ENCODE data around the gene ARFGEF3.

Gene ARFGEF3

GRCh38 chr6:138374815-138375214, 213.1 kb downstream of the ARFGEF3 start:
- Mint-ChIP-seq H3K27me3 (no peaks in the 10 kb centered on the region), H3K27ac (no peak overlapping the region), H3K36me3 (ENCODE audit: low read depth) (no peaks in the 10 kb centered on the region), H3K4me1 (ENCODE audit: low read depth) (peaks cover 3% of the 10 kb centered on the region), H3K4me3 (no peak overlapping the region), H3K9me3 (no peaks in the 10 kb centered on the region)

DNA sequence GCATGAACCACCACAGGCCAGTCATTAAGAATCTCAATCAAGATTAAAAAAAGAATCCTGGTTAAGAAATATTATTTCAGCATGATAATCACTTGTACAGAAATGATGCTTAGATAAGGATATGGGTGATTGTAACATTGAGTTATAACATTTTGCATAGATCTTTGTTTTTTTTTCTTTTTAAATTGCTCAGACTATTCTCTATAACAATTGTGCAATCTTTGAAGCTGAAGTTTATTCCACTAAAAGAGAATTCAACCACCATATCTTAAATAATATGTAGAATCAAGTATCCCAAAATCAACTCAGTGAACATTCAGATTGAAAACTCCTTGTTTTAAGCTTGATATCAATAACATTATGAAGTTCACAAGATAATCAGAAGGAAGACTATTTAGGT, 215.3 kb downstream of the ARFGEF3 start:
- H3K9me3 Mint-ChIP-seq: no peaks in the 10 kb centered on the region
- no peak overlapping the region for H3K27ac Mint-ChIP-seq
- no peaks in the 10 kb centered on the region for H3K27me3 Mint-ChIP-seq
- H3K36me3 Mint-ChIP-seq (ENCODE audit: low read depth): no peaks in the 10 kb centered on the region
- no peak overlapping the region for H3K4me3 Mint-ChIP-seq
- H3K4me1 Mint-ChIP-seq (ENCODE audit: low read depth): peaks cover 3% of the 10 kb centered on the region

DNA sequence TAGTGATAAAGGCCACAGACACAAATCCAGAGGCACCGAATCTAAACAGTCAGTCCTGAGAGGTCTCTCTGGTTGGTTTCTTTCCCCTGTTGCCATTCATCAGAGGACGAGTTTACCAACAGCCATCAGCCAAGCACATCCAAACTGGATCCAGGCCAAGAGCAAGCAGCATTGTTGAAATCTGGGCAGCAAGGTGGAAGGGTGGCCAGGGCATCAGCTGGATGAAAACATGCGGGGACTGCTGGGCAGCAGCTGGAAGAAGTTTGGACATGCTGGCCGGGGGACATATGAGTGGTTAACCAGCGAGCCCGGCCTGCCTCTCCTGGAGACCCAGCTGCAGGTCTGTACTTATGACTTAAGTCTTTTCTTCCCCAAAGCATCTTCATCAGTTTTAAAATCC, 216.1 kb downstream of the ARFGEF3 start, which contains the start of gene SMIM28:
Gene SMIM28 (plus strand): TSS at position 62 of the 400 bp plus-strand sequence. CDS start 168 bp downstream, at position 230.
- Mint-ChIP-seq H3K36me3 (ENCODE audit: low read depth) (no peaks in the 10 kb centered on the region), H3K27me3 (no peaks in the 10 kb centered on the region), H3K4me3 (no peak within 1 kb of the TSS), H3K27ac (no peak within 1 kb of the TSS), H3K9me3 (no peaks in the 10 kb centered on the region), H3K4me1 (ENCODE audit: low read depth) (peaks cover under 1% of the 10 kb centered on the region)

DNA sequence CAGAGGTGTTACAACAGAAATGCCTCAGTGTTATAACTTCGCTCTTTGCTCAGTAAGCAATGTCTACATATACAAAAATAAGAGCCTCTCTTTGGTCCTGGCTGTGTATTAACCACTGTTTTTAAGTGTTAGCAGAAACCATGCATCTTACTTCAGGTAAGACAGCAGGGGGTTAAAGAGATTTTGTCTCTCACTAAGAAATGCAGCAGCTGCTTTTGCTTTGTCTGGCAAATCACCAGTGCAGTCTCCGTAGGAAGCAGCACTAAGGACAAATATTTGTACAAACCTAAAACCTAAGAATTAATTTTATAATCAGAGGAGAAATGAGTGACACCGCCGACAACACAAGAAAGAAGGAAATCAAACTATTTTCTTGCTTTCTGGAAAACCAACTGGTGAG, 216.7 kb downstream of the ARFGEF3 start:
- no peaks in the 10 kb centered on the region for H3K4me1 Mint-ChIP-seq (ENCODE audit: low read depth)
- no peaks in the 10 kb centered on the region for H3K36me3 Mint-ChIP-seq (ENCODE audit: low read depth)
- no peak overlapping the region for H3K27ac Mint-ChIP-seq
- H3K27me3 Mint-ChIP-seq: no peaks in the 10 kb centered on the region
- no peak overlapping the region for H3K4me3 Mint-ChIP-seq
- H3K9me3 Mint-ChIP-seq: no peaks in the 10 kb centered on the region

DNA sequence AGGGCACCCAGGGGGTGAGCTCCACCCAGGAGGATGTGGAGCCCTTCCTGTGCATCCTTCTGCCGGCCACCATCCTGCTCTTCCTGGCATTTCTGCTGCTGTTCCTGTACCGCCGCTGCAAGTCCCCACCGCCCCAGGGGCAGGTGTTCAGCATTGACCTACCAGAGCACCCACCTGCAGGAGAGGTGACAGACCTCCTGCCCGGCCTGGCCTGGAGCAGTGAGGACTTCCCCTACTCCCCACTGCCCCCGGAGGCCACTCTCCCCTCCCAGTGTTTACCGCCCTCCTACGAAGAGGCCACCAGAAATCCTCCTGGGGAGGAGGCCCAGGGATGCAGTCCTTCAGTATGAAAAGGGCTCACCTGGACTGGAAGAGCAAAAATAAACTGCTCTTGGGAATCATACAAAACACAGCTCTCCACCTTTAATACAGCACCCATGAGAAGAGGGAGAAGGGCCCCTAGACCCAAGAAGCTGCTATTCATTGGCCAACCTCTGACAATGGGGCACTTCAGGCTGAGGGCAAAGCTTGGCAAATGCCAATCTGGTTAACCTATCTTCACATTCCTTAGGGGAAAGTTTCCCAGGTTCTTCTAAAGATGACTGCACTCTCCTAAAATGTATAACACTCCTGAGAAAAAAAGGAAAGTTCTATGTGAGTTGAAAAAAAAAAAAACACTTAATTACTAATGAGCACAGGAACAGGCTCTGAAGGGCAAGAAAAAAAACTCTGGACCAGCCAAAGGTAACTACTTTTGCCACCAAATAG, 220.9 kb downstream of the ARFGEF3 start:
- Mint-ChIP-seq H3K27ac (no peak overlapping the region), H3K27me3 (peaks cover 1% of the 10 kb centered on the region), H3K4me3 (no peak overlapping the region), H3K4me1 (ENCODE audit: low read depth) (no peaks in the 10 kb centered on the region), H3K36me3 (ENCODE audit: low read depth) (no peaks in the 10 kb centered on the region), H3K9me3 (no peaks in the 10 kb centered on the region)

DNA sequence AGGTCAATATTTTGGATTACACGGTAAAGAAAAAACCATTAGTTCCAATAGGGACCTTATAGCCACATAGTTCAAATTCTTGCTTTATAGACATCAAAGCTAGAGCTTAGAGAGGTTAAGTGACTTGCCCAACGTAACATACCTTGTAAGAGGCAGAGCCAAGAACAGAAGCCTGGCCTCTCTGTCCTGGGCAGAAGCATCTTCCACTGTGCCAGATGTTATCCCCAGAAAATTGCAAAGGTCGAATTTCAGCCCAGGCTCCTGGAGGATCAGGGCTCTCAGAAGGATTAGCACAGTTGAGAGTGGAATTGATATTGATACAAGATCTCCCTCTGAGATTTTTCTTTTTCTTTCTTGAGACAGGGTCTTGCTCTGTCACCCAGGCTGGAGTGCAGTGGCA, 222.0 kb downstream of the ARFGEF3 start:
- Mint-ChIP-seq H3K9me3 (no peaks in the 10 kb centered on the region), H3K27me3 (peaks cover 8% of the 10 kb centered on the region), H3K4me3 (no peak overlapping the region), H3K36me3 (ENCODE audit: low read depth) (no peaks in the 10 kb centered on the region), H3K4me1 (ENCODE audit: low read depth) (no peaks in the 10 kb centered on the region), H3K27ac (no peak overlapping the region)

GRCh38 chr6:138386897-138387296, 225.2 kb downstream of the ARFGEF3 start:
- Mint-ChIP-seq H3K4me3 (no peak overlapping the region), H3K27me3 (peaks cover 13% of the 10 kb centered on the region), H3K27ac (no peak overlapping the region), H3K9me3 (no peaks in the 10 kb centered on the region), H3K36me3 (ENCODE audit: low read depth) (no peaks in the 10 kb centered on the region), H3K4me1 (ENCODE audit: low read depth) (no peaks in the 10 kb centered on the region)

DNA sequence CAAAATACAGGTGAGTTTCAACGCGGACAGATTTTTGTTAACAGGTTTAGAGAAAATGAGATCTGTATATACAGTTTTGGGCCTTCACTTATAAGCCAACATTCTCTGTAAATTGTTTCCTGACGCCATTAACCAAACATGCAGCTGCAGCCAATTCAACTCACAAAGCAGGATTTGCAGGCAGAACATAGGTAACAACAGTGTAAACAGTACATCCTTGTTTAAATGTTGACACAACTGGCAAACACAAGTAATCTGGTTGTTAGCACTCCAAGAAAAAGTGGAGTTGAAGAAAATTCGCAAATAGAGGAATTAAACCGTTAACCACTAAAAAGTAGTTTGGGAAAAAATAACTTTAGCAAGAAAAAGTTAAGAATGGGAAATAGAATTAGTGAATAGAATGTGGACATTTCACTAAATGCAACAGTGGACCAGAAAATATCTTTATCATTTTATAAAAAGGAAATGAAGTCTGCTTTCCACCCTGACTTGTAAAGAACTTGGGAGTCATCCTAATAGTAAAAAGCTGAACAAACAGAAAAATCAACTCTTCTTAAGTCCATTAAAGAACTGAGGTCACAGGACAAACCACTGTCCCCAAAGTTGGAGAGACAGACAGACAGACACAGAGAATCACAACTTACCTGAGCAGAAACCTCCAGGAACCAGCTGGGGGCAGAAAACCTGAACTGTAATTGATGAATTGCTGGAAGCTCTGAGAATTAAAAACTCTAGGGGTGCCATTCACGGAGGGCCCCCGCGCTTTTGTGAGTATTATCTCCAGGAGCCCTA, 226.0 kb downstream of the ARFGEF3 start:
- Mint-ChIP-seq H3K4me1 (ENCODE audit: low read depth) (no peaks in the 10 kb centered on the region), H3K27me3 (peaks cover 13% of the 10 kb centered on the region), H3K36me3 (ENCODE audit: low read depth) (no peaks in the 10 kb centered on the region), H3K9me3 (no peaks in the 10 kb centered on the region), H3K4me3 (no peak overlapping the region), H3K27ac (no peak overlapping the region)

- no peaks in the 10 kb centered on the region for H3K9me3 Mint-ChIP-seq
- no peaks in the 10 kb centered on the region for H3K4me1 Mint-ChIP-seq (ENCODE audit: low read depth)
- no peak overlapping the region for H3K4me3 Mint-ChIP-seq
- H3K36me3 Mint-ChIP-seq (ENCODE audit: low read depth): no peaks in the 10 kb centered on the region
- peaks cover 13% of the 10 kb centered on the region for H3K27me3 Mint-ChIP-seq
- no peak overlapping the region for H3K27ac Mint-ChIP-seq
These were observed 227.8 kb downstream of the ARFGEF3 start for GRCh38 chr6:138389551-138389950.
